AG09309 (cell line): ENCODE measurements around the gene FOXRED1.

Source experiments
- DNase-seq: peaks from one replicate; pipeline ENCODE4 v3.0.0-alpha.2; 2010; ENCODE audit warnings: low read depth
- H3K4me3 ChIP-seq: 2 replicates; pipeline ENCODE4 v1.5.1; 2011; ENCODE audit warnings: mild to moderate bottlenecking, low read depth, low read length, moderate library complexity; ENCODE audit not compliant: control insufficient read depth
- TF ChIP-seq, protein P1 (sequence below): IDR thresholded peaks from 2 replicates; pipeline ENCODE4 v1.5.1; 2011; ENCODE audit warnings: mild to moderate bottlenecking, low read depth, low read length, inconsistent platforms; ENCODE audit not compliant: insufficient read depth, control insufficient read depth; ENCODE audit errors: missing control alignments

Gene FOXRED1

DNA sequence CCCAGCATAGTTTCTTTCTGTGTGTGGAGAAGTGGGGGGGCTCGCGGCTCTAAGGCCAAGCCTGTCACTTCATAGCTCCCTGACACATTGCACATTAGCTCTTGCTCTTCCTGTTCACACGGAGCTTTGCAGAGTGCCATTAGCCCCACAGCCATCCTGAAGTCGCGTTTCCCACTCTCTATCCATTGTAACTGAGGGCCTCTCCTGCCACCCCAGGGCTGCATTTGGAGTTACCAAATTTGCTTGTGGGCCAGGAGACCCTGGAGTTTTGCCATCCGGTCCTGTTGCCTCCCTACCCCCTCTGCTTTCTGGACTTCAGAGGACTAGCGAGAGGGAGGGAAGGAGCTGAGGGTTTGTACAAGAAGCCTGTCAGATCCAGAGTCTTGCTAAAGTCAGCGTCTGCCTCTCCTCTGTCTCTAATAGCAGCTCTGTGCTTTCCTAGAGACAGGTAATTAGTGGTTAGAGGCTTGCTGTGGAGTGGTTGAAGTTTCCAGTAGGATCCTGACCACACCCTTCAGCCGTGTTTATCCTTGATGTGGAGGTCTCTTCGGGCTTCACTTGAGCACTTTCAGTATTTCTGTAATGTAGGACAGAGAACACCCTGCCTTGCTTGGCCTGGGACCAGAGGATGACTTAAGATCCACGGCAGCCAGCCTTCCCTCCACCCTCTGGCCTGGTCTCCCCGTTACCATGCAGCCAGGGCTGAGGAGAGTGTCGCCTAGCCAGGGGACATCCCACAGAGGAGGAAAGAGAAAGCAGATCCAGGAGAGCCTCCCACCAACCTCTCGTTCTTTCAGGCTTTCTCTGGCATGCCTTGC is 49.0 kb downstream of the FOXRED1 start:
- peak overlapping the region; percentile 25 for H3K4me3 ChIP-seq
- no peak for DNase-seq
- TF ChIP-seq, protein P1, sequence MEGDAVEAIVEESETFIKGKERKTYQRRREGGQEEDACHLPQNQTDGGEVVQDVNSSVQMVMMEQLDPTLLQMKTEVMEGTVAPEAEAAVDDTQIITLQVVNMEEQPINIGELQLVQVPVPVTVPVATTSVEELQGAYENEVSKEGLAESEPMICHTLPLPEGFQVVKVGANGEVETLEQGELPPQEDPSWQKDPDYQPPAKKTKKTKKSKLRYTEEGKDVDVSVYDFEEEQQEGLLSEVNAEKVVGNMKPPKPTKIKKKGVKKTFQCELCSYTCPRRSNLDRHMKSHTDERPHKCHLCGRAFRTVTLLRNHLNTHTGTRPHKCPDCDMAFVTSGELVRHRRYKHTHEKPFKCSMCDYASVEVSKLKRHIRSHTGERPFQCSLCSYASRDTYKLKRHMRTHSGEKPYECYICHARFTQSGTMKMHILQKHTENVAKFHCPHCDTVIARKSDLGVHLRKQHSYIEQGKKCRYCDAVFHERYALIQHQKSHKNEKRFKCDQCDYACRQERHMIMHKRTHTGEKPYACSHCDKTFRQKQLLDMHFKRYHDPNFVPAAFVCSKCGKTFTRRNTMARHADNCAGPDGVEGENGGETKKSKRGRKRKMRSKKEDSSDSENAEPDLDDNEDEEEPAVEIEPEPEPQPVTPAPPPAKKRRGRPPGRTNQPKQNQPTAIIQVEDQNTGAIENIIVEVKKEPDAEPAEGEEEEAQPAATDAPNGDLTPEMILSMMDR, result no peak

DNA sequence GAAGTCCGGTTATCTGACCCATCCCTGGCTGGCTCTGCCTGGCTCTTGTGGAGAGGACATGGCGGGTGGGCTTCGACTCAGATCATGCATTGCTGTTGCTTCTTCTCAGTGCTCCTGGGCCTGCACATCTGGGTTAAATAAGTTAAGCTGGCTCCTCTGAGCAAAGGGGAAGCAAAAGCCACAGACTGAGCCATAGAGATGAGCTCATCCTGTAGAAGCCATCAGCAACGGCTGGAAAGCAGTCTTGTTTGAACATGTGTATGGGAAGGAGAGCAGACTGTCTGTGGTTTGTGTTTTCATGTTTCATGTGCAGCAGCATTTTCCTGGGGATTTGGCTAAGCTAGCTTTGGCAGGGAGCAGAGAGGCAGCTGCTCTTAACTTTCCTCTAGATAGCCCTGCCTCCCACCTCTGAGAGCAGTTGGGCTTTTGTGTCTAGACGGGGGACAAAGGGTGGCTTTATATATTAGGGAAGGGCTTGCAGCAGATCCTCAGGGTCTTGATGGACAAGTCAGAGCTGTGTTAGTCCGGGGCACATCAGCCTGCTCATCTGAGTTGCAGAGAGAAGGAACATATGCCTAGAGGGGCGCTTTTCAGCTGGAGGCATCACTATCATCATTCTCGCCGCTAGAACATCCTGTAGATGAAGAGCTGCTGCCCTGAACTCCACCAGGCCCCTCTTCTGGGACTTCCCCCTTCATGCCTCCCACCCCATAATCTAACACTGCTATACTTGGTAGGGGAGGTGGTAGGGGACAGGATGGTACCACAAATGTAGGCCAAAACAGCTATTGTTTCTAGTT is 49.8 kb downstream of the FOXRED1 start:
- DNase-seq, result peak; percentile 89
- H3K4me3 ChIP-seq, result peak overlapping the region; percentile 25
- TF ChIP-seq, protein P1, result no peak

DNA sequence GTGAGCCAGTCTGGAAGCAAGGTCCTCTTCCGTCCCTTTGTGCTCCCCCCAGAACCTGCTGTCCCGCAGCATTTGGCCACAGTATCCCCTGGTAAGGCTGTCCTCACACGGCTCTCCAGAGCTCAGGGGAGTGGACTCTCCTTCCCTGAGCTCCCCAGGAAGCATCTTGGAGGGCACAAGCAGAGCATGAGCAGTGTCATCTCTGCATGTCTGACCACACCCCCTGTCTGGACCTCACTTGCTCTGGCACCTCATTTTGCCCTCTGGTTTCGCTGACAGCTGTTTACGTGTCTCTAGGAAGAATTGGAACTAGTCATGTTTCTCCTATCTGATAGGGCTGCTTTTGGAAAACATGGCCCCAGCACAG is 50.4 kb downstream of the FOXRED1 start:
- H3K4me3 ChIP-seq, result no peak overlapping the region

DNA sequence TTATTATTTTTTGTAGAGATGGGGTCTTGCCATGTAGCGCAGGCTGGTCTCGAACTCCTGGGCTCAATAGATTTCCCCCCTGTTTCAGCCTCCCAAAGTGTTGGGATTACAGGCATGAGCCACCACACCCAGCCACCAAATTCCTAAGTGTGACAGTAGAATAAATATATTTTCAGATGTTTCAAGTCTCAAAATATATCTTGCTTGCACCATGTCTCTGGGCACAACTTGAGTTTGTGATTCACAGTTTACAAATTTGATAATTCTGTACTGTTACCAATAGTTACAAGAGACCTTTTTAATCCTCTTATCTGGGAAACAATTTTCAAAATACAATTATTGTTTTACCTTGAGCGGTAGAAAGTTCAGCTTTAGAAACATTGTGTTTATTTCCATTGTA is 54.0 kb downstream of the FOXRED1 start:
- H3K4me3 ChIP-seq, result no peak overlapping the region

More for the DNA sequence above, 50.4 kb downstream of the FOXRED1 start:
- no peak for DNase-seq
- TF ChIP-seq, protein P1, result no peak

DNA sequence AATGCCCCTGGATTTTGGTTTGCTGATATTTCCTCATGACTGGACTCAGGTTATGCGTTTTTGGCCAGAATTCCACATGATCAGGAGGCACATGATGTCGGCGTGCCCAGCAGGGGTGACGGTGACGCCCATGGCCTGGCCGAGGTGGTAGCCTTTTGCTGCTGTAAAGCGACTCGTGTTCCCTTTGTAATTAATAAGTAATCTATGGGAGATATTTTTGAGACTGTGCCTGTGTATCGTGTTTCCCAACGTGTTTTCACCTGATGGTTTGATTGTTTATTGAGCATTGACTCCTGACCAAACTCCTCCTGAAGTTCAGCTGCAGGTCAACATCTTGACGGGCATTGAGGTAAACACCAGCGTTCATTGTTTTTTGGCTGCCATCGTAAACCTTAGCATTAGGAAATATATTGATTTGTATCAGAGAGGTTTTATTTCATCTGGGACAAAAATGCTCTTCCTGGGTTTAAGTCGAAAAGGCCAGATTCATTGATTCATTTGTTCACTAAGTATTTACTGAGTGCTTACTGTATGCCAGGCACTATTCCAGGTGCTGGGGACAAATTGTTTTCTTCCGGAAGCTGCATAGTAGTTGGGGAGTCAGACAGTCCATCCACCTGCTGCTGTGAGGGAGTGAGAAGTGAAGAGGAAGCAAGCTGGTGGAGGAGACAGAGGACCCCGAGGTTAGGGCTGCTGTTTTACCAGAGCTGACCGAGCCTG is 58.5 kb downstream of the FOXRED1 start:
- DNase-seq, result no peak
- no peak overlapping the region for H3K4me3 ChIP-seq
- TF ChIP-seq, protein P1, result no peak

More for the DNA sequence above, 54.0 kb downstream of the FOXRED1 start:
- TF ChIP-seq, protein P1, result no peak
- DNase-seq, result no peak
